ENCODE results near the gene ZSCAN22.

GRCh38 chr19:58368561-58369360 is 42.0 kb downstream of the ZSCAN22 start:
- TF ChIP-seq EZH2 (optimal IDR thresholded peaks at IDR 0.05; ENCODE audit: low read depth, low read length) (no peak), EZH2phosphoT487 (IDR thresholded peaks at IDR 0.05; ENCODE audit: low read length) (no peak)
